ENCODE data around the gene TNFRSF21.

The TNFRSF21 gene

GRCh38 chr6:47221565-47221964, 88.1 kb downstream of the TNFRSF21 start:
- TF ChIP-seq CTCF (IDR thresholded peaks at IDR 0.05; ENCODE audit: low read depth, low read length), result no peak
- DNase-seq (ENCODE audit: extremely low read depth, low read depth), result no peak

- DNase-seq (ENCODE audit: extremely low read depth, low read depth), result no peak
- no peak for TF ChIP-seq CTCF (IDR thresholded peaks at IDR 0.05; ENCODE audit: low read depth, low read length)
Observed at GRCh38 chr6:47209632-47210031, 100.1 kb downstream of the TNFRSF21 start.

- no peak for TF ChIP-seq CTCF (IDR thresholded peaks at IDR 0.05; ENCODE audit: low read depth, low read length)
- DNase-seq (ENCODE audit: extremely low read depth, low read depth), result no peak
Observed at GRCh38 chr6:47207261-47207660, 102.4 kb downstream of the TNFRSF21 start.

GRCh38 chr6:47206626-47207025, 103.1 kb downstream of the TNFRSF21 start:
- DNase-seq (ENCODE audit: extremely low read depth, low read depth), result no peak
- no peak for TF ChIP-seq CTCF (IDR thresholded peaks at IDR 0.05; ENCODE audit: low read depth, low read length)

GRCh38 chr6:47203938-47204611, 105.6 kb downstream of the TNFRSF21 start:
- no peak for DNase-seq (ENCODE audit: extremely low read depth, low read depth)
- no peak for TF ChIP-seq CTCF (IDR thresholded peaks at IDR 0.05; ENCODE audit: low read depth, low read length)

- DNase-seq (ENCODE audit: extremely low read depth, low read depth), result no peak
Observed at GRCh38 chr6:47203266-47203937, 106.3 kb downstream of the TNFRSF21 start.

More at GRCh38 chr6:47203266-47203937, 106.3 kb downstream of the TNFRSF21 start:
- TF ChIP-seq CTCF (IDR thresholded peaks at IDR 0.05; ENCODE audit: low read depth, low read length), result no peak

Measured in AG09319 (cell line).